ENCODE results near the gene ACTMAP. TPM values are rescaled to one million over a fixed set of nuclear protein-coding genes. Genes with fewer than 3 reads are reported as not detected.

The ACTMAP gene
- total RNA-seq, 1 donor from 2014 or later: 3.3 TPM

GRCh38 chr19:40743926-40744325, 6.4 kb downstream of the ACTMAP start:
- DNase-seq (ENCODE audit: low read depth): no peak
- H3K4me3 ChIP-seq (ENCODE audit: low read depth, low read length): no peak overlapping the region
- TF ChIP-seq, protein P1, sequence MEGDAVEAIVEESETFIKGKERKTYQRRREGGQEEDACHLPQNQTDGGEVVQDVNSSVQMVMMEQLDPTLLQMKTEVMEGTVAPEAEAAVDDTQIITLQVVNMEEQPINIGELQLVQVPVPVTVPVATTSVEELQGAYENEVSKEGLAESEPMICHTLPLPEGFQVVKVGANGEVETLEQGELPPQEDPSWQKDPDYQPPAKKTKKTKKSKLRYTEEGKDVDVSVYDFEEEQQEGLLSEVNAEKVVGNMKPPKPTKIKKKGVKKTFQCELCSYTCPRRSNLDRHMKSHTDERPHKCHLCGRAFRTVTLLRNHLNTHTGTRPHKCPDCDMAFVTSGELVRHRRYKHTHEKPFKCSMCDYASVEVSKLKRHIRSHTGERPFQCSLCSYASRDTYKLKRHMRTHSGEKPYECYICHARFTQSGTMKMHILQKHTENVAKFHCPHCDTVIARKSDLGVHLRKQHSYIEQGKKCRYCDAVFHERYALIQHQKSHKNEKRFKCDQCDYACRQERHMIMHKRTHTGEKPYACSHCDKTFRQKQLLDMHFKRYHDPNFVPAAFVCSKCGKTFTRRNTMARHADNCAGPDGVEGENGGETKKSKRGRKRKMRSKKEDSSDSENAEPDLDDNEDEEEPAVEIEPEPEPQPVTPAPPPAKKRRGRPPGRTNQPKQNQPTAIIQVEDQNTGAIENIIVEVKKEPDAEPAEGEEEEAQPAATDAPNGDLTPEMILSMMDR (conservative IDR thresholded peaks at IDR 0.05; ENCODE audit: low read depth, low read length): no peak

DNA sequence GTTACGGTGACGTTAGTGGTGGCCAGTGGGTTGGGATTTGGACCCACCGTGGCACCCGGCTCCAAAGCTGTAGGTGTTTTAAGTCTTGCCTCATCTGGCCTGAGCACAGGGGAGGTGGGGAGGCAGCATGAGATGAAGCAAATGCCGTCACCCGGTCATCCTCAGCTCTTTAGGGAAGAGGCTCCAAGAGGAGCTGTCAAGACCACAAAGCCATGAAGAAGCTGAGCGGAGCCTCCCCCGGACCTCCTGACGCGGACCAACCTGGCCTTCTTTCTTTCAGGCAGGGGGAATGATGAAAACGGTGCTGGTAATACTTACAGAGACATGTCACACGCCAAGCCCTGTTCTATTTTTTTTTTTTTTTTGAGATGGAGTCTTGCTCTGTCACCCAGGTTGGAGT, 7.4 kb downstream of the ACTMAP start:
- DNase-seq (ENCODE audit: low read depth): no peak
- TF ChIP-seq, protein P1 (conservative IDR thresholded peaks at IDR 0.05; ENCODE audit: low read depth, low read length): no peak
- H3K4me3 ChIP-seq (ENCODE audit: low read depth, low read length): no peak overlapping the region

DNA sequence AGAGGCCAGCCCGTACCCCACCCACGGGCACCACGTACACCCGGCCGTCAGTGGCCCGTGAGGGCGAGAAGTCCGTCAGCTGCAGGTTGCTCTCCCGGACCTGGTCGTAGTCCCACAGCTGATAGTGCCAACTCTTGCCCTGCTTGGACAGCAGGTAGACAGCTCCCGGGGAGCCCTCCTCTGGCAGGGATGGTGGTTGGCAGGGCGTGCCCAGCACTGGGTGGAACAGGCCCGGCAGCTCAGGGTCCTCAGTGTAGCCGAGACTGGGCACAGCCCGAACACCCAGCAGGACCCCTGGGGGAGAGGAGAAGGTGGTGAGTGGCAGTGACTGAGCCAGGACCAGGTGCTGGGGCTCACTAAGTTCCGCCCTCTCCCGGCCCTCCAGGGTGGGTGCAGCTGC, 7.8 kb downstream of the ACTMAP start:
- TF ChIP-seq, protein P1 (conservative IDR thresholded peaks at IDR 0.05; ENCODE audit: low read depth, low read length): no peak
- H3K4me3 ChIP-seq (ENCODE audit: low read depth, low read length): no peak overlapping the region
- no peak for DNase-seq (ENCODE audit: low read depth)

- DNase-seq (ENCODE audit: low read depth): no peak
- no peak overlapping the region for H3K4me3 ChIP-seq (ENCODE audit: low read depth, low read length)
- TF ChIP-seq, protein P1 (conservative IDR thresholded peaks at IDR 0.05; ENCODE audit: low read depth, low read length): no peak
Measured at GRCh38 chr19:40741527-40742390, 8.5 kb downstream of the ACTMAP start.

DNA sequence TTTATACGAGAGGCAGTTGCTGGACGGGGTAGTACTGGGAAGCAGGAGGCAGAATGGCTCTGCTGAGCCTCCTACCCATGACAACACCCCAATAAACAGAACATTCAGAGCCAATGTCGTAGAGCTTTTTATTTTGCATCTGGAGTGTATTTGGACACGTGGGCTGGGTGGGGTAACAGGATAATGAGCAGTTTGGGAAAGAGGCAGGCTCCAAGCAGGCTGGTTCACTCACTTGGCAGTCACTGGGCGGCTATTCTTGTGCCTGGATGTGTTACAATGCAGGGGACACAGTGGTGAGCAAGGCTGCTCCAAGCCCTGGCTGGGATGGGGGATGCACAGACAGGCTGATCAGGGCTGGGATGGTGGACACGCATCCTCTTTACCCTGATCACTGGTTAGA, 9.5 kb downstream of the ACTMAP start:
- TF ChIP-seq, protein P1 (conservative IDR thresholded peaks at IDR 0.05; ENCODE audit: low read depth, low read length): no peak
- no peak overlapping the region for H3K4me3 ChIP-seq (ENCODE audit: low read depth, low read length)
- no peak for DNase-seq (ENCODE audit: low read depth)

DNA sequence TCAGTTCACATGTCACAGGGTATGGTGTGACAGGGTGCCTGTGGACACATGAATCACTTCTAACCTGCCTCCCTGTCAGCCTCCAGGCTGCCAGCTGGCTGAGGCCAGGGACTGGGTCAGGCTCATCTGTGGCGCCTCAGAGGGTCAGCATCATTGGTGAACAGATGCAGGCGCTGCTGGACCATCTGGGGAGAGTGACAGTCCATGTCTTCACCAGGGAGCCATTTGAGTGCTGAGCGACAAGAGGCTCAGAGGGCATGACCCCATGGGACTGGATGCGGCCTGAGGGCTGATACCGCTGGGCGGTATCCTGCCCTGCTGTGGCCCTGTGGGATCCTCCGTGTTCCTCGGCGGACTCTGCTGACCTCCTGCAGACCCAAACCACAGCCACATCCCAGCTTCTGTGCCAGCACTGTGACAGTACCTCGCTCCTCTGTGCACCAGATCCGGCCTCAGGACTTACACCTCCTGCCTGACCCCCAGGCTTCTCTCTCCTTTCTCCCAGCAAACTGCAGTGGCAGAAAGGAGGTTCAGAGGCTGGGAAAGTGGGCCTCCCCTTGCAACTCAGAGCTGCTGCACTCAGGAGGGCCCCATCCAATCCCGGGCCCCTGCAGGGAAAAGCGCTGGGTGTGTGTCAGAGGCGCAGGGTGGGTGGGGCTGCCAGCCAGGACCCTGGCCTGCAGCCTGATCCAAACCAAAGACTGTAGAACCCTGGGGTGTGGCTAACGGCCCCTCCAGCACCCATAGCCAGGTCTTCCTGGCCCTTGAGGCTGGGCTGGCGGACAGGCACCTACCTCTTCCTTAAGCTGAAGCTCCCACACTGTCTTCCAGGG, 10.2 kb downstream of the ACTMAP start:
- H3K4me3 ChIP-seq (ENCODE audit: low read depth, low read length): no peak overlapping the region
- TF ChIP-seq, protein P1 (conservative IDR thresholded peaks at IDR 0.05; ENCODE audit: low read depth, low read length): no peak
- DNase-seq (ENCODE audit: low read depth): no peak
